Neural progenitor cell (in vitro differentiated cells): ENCODE data around the gene IL1RAPL1. TPM values are rescaled to one million over a fixed set of nuclear protein-coding genes. Genes with fewer than 3 reads are reported as not detected.

Source experiments
- DNase-seq: peaks from one replicate; pipeline ENCODE4 v3.0.0-alpha.2; 2016; ENCODE audit warnings: low spot score
- H2AFZ ChIP-seq: fragments of 200-600 bp; sonication (generic); replicated peaks from 2 replicates; pipeline ENCODE4 v1.6.1; 2016; ENCODE audit warnings: antibody characterized with exemption
- H3F3A ChIP-seq: fragments of 200-600 bp; sonication (generic); 2 replicates; pipeline ENCODE4 v1.6.1; 2016; ENCODE audit warnings: antibody characterized with exemption, low read depth
- H3K27ac ChIP-seq: fragments of 200-600 bp; sonication (generic); 2 replicates; pipeline ENCODE4 v1.5.1; 2016; ENCODE audit warnings: mild to moderate bottlenecking
- H3K27me3 ChIP-seq: fragments of 200-600 bp; sonication (generic); 2 replicates; pipeline ENCODE4 v1.6.1; 2016; ENCODE audit warnings: mild to moderate bottlenecking, moderate library complexity
- H3K36me3 ChIP-seq: fragments of 200-600 bp; sonication (generic); 2 replicates; pipeline ENCODE4 v1.5.1; 2016
- H3K4me1 ChIP-seq: fragments of 200-600 bp; sonication (generic); 2 replicates; pipeline ENCODE4 v1.6.1; 2016; ENCODE audit warnings: mixed run types
- H3K4me2 ChIP-seq: fragments of 200-600 bp; sonication (generic); 2 replicates; pipeline ENCODE4 v1.6.1; 2016
- H3K4me3 ChIP-seq: fragments of 200-600 bp; sonication (generic); 2 replicates; pipeline ENCODE4 v1.5.1; 2016
- H3K79me2 ChIP-seq: fragments of 200-600 bp; sonication (generic); 2 replicates; pipeline ENCODE4 v1.6.1; 2016; ENCODE audit warnings: low read depth
- H3K9ac ChIP-seq: fragments of 200-600 bp; sonication (generic); 2 replicates; pipeline ENCODE4 v1.6.1; 2016
- H3K9me3 ChIP-seq: fragments of 200-600 bp; sonication (generic); 2 replicates; pipeline ENCODE4 v1.5.1; 2016; ENCODE audit warnings: low read depth
- H4K20me1 ChIP-seq: fragments of 200-600 bp; sonication (generic); 2 replicates; pipeline ENCODE4 v1.6.1; 2016; ENCODE audit warnings: low read depth
- H3K27ac Mint-ChIP-seq: 3 replicates; pipeline ENCODE4 v1.8.0; 2021; ENCODE audit warnings: mixed read lengths
- H3K27me3 Mint-ChIP-seq: 2 replicates; pipeline ENCODE4 v1.8.0; 2022; ENCODE audit warnings: low read depth, mild to moderate bottlenecking, inconsistent platforms, moderate library complexity, mixed read lengths; ENCODE audit not compliant: insufficient read depth
- H3K36me3 Mint-ChIP-seq: 3 replicates; pipeline ENCODE4 v1.8.0; 2021; ENCODE audit warnings: mixed read lengths
- H3K4me1 Mint-ChIP-seq: 3 replicates; pipeline ENCODE4 v1.8.0; 2021; ENCODE audit warnings: mixed read lengths
- H3K4me3 Mint-ChIP-seq: 3 replicates; pipeline ENCODE4 v1.8.0; 2021; ENCODE audit warnings: mild to moderate bottlenecking, moderate library complexity, mixed read lengths
- H3K9me3 Mint-ChIP-seq: 3 replicates; pipeline ENCODE4 v1.8.0; 2020; ENCODE audit warnings: mixed read lengths
- CTCF ChIP-seq: fragments of 200-600 bp; sonication (generic); IDR thresholded peaks from 2 replicates; pipeline ENCODE4 v1.5.1; 2017; ENCODE audit warnings: antibody characterized with exemption, mild to moderate bottlenecking
- EZH2 ChIP-seq: fragments of 200-600 bp; sonication (generic); IDR thresholded peaks from 2 replicates; pipeline ENCODE4 v1.6.1; 2017; ENCODE audit warnings: antibody characterized with exemption, mild to moderate bottlenecking, moderate library complexity
- EZH2phosphoT487 ChIP-seq: fragments of 200-600 bp; sonication (generic); IDR thresholded peaks from 2 replicates; pipeline ENCODE4 v1.6.1; 2017; ENCODE audit warnings: antibody characterized with exemption
- total RNA-seq: library from RNA; depleted of rRNA; stranded (reverse); fragments of >200 nt; gene quantifications from 2 replicates; pipeline ENCODE4 v1.2.3, GENCODE V29; 2015; ENCODE audit warnings: low replicate concordance

IL1RAPL1 gene
- total RNA-seq, 1 donor from 2014 or later: 13.4 TPM

- no peak overlapping the region for H3K27ac Mint-ChIP-seq
- H3K36me3 Mint-ChIP-seq: no peaks in the 10 kb centered on the region
- H4K20me1 ChIP-seq: no peaks in the 10 kb centered on the region
- H3K4me1 ChIP-seq: no peaks in the 10 kb centered on the region
- no peak overlapping the region for H3K27ac ChIP-seq
- H2AFZ ChIP-seq: no peak overlapping the region
- peaks cover 2% of the 10 kb centered on the region for H3K27me3 Mint-ChIP-seq
- TF ChIP-seq EZH2phosphoT487 (no peak), EZH2 (no peak), CTCF (no peak)
- no peaks in the 10 kb centered on the region for H3K79me2 ChIP-seq
- no peak overlapping the region for H3K4me2 ChIP-seq
- peaks cover 6% of the 10 kb centered on the region for H3K9me3 Mint-ChIP-seq
- no peaks in the 10 kb centered on the region for H3K9me3 ChIP-seq
- no peak overlapping the region for H3K4me3 ChIP-seq
- H3K4me3 Mint-ChIP-seq: no peak overlapping the region
- H3K9ac ChIP-seq: no peak overlapping the region
- no peak for DNase-seq
- no peaks in the 10 kb centered on the region for H3F3A ChIP-seq
- peaks cover 8% of the 10 kb centered on the region for H3K4me1 Mint-ChIP-seq
- no peaks in the 10 kb centered on the region for H3K27me3 ChIP-seq
- no peaks in the 10 kb centered on the region for H3K36me3 ChIP-seq
These were observed 1255.3 kb downstream of the IL1RAPL1 start for GRCh38 chrX:29842552-29842951.

DNA sequence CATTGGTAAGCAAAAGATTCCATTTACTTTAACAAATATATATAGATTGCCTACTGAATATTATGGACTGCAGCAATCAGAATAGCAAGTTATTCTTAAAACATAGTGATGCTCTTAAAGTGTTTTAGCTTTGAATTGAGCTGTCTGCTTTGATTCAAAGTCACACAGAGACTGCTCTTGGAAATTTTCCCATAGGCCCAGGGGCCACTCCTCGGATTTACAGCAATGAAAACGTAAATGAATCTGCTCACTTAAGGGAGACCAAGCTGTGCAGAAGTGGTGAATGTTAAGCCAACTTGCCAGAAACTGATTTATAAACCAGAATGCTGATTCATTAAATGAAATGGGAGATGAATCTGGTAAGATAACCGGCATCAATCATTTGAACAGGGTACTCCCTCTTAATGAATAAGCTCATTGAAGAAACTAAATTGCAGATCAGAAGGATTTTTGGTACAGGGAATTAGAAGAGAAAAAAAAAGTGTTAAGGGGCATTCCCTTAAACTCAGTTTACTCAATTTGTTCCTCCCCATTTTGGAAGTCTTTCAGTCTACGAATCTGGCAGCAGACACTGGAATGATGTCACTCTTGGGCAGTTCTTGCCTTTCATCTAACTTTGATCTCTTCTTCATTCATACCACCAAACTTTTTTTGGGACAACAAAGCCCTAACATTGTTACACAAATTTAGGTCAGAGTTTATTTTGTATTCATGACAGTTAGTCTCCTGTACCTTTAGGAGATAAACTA, 1264.8 kb downstream of the IL1RAPL1 start:
- no peaks in the 10 kb centered on the region for H3K36me3 Mint-ChIP-seq
- no peaks in the 10 kb centered on the region for H3K79me2 ChIP-seq
- H3K9ac ChIP-seq: no peak overlapping the region
- no peak overlapping the region for H3K4me3 Mint-ChIP-seq
- H4K20me1 ChIP-seq: no peaks in the 10 kb centered on the region
- DNase-seq: no peak
- no peak overlapping the region for H3K27ac Mint-ChIP-seq
- H3K4me1 ChIP-seq: no peaks in the 10 kb centered on the region
- no peak overlapping the region for H2AFZ ChIP-seq
- no peaks in the 10 kb centered on the region for H3K36me3 ChIP-seq
- no peaks in the 10 kb centered on the region for H3K9me3 Mint-ChIP-seq
- no peak overlapping the region for H3K4me2 ChIP-seq
- peaks cover 3% of the 10 kb centered on the region for H3K27me3 Mint-ChIP-seq
- TF ChIP-seq EZH2 (no peak), CTCF (no peak), EZH2phosphoT487 (no peak)
- no peaks in the 10 kb centered on the region for H3K27me3 ChIP-seq
- H3F3A ChIP-seq: no peaks in the 10 kb centered on the region
- H3K4me3 ChIP-seq: no peak overlapping the region
- H3K27ac ChIP-seq: no peak overlapping the region
- H3K9me3 ChIP-seq: no peaks in the 10 kb centered on the region
- no peaks in the 10 kb centered on the region for H3K4me1 Mint-ChIP-seq

GRCh38 chrX:29852767-29853166, 1265.5 kb downstream of the IL1RAPL1 start:
- no peaks in the 10 kb centered on the region for H3K36me3 ChIP-seq
- no peaks in the 10 kb centered on the region for H3K9me3 ChIP-seq
- no peak for TF ChIP-seq CTCF
- TF ChIP-seq EZH2phosphoT487: no peak
- TF ChIP-seq EZH2: no peak
- H3K4me3 Mint-ChIP-seq: no peak overlapping the region
- no peak overlapping the region for H3K4me2 ChIP-seq
- H3K9me3 Mint-ChIP-seq: no peaks in the 10 kb centered on the region
- H4K20me1 ChIP-seq: no peaks in the 10 kb centered on the region
- H3K27ac Mint-ChIP-seq: no peak overlapping the region
- H2AFZ ChIP-seq: no peak overlapping the region
- H3K27ac ChIP-seq: no peak overlapping the region
- no peak for DNase-seq
- H3K4me3 ChIP-seq: no peak overlapping the region
- no peaks in the 10 kb centered on the region for H3K4me1 Mint-ChIP-seq
- no peaks in the 10 kb centered on the region for H3K79me2 ChIP-seq
- H3F3A ChIP-seq: no peaks in the 10 kb centered on the region
- H3K27me3 ChIP-seq: no peaks in the 10 kb centered on the region
- H3K27me3 Mint-ChIP-seq: peaks cover 3% of the 10 kb centered on the region
- no peak overlapping the region for H3K9ac ChIP-seq
- H3K4me1 ChIP-seq: no peaks in the 10 kb centered on the region
- no peaks in the 10 kb centered on the region for H3K36me3 Mint-ChIP-seq
